ENCODE data around the gene IL20RA. TPM values are rescaled to one million over a fixed set of nuclear protein-coding genes. Genes with fewer than 3 reads are reported as not detected.

Gene IL20RA
- total and polyA plus RNA-seq, 4 donors = 0.17 to 0.65 (median 0.25) TPM; not detected in 1

DNA sequence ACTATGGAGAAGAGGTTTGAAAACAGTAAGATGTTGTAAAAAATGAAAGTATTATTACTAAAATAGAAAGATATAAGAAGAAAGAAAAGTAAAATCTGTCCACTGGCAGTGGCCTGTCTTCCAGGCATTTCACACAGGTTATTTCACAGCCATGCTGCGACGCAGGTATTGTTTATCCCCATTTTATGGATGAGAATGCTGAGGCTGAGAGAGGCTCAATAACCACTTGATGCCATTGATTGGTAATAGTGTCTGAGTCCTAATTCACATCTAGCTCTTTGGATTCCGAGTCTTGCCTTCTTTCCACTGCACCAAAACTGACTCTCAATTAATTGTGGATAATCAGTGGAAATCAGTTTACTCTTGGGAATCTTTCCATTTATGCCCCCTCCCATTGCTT is 37.2 kb upstream of the IL20RA start:
- TF ChIP-seq, protein P1, sequence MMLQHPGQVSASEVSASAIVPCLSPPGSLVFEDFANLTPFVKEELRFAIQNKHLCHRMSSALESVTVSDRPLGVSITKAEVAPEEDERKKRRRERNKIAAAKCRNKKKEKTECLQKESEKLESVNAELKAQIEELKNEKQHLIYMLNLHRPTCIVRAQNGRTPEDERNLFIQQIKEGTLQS (IDR thresholded peaks at IDR 0.05) = no peak
- TF ChIP-seq SP1 (IDR thresholded peaks at IDR 0.05) = no peak
- no peak for TF ChIP-seq FOXA1 (IDR thresholded peaks at IDR 0.05)
- TF ChIP-seq JUND (IDR thresholded peaks at IDR 0.05) = no peak
- TF ChIP-seq HNF4G (IDR thresholded peaks at IDR 0.05) = no peak
- TF ChIP-seq, protein P2, sequence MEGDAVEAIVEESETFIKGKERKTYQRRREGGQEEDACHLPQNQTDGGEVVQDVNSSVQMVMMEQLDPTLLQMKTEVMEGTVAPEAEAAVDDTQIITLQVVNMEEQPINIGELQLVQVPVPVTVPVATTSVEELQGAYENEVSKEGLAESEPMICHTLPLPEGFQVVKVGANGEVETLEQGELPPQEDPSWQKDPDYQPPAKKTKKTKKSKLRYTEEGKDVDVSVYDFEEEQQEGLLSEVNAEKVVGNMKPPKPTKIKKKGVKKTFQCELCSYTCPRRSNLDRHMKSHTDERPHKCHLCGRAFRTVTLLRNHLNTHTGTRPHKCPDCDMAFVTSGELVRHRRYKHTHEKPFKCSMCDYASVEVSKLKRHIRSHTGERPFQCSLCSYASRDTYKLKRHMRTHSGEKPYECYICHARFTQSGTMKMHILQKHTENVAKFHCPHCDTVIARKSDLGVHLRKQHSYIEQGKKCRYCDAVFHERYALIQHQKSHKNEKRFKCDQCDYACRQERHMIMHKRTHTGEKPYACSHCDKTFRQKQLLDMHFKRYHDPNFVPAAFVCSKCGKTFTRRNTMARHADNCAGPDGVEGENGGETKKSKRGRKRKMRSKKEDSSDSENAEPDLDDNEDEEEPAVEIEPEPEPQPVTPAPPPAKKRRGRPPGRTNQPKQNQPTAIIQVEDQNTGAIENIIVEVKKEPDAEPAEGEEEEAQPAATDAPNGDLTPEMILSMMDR (IDR thresholded peaks at IDR 0.05; ENCODE audit: low read depth, low read length, missing input control) = no peak
- TF ChIP-seq FOXA2 (IDR thresholded peaks at IDR 0.05) = no peak
- TF ChIP-seq GABPA (IDR thresholded peaks at IDR 0.05 in 1 of 2, conservative IDR thresholded peaks at IDR 0.05 in 1 of 2) = no peak
- 91% methylated on average over 3 of the region's 3 CpGs for WGBS
- H3K4me1 ChIP-seq (ENCODE audit: control insufficient read depth in 4 of 4, insufficient read depth in 4 of 4, low read length in 3 of 4) = no peaks in the 10 kb centered on the region

DNA sequence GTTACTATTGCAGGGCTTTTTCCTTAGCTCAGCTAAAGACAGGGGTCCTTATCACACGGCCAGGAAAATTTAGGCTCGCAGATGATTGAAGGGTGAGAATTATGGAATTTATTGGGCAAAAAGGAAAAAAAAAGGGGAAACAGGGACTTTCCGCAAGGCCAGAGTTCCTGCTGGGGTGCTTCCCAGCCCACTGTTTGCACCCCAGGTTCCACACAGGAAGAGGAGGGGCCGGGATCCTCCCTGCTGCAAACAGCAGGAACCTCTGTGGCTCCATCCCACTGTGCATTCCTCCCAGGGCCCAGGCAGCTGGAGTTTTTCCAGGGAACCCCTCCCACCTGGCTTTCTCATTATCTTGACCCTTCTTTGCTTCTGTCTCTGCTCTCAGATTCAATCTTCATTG is 35.9 kb upstream of the IL20RA start:
- TF ChIP-seq, protein P2 (IDR thresholded peaks at IDR 0.05; ENCODE audit: low read depth, low read length, missing input control) = no peak
- TF ChIP-seq HNF4G (IDR thresholded peaks at IDR 0.05) (no peak), RAD21 (IDR thresholded peaks at IDR 0.05) (no peak), YY1 (IDR thresholded peaks at IDR 0.05) (no peak), TAF1 (conservative IDR thresholded peaks at IDR 0.05) (no peak), JUND (IDR thresholded peaks at IDR 0.05) (no peak), FOXA1 (IDR thresholded peaks at IDR 0.05) (no peak), FOXA2 (IDR thresholded peaks at IDR 0.05) (no peak), NR2F2 (IDR thresholded peaks at IDR 0.05) (no peak), GABPA (IDR thresholded peaks at IDR 0.05 in 1 of 2, conservative IDR thresholded peaks at IDR 0.05 in 1 of 2) (no peak)
- TF ChIP-seq, protein P3, sequence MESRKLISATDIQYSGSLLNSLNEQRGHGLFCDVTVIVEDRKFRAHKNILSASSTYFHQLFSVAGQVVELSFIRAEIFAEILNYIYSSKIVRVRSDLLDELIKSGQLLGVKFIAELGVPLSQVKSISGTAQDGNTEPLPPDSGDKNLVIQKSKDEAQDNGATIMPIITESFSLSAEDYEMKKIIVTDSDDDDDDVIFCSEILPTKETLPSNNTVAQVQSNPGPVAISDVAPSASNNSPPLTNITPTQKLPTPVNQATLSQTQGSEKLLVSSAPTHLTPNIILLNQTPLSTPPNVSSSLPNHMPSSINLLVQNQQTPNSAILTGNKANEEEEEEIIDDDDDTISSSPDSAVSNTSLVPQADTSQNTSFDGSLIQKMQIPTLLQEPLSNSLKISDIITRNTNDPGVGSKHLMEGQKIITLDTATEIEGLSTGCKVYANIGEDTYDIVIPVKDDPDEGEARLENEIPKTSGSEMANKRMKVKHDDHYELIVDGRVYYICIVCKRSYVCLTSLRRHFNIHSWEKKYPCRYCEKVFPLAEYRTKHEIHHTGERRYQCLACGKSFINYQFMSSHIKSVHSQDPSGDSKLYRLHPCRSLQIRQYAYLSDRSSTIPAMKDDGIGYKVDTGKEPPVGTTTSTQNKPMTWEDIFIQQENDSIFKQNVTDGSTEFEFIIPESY (IDR thresholded peaks at IDR 0.05) = no peak
- TF ChIP-seq, protein P4, sequence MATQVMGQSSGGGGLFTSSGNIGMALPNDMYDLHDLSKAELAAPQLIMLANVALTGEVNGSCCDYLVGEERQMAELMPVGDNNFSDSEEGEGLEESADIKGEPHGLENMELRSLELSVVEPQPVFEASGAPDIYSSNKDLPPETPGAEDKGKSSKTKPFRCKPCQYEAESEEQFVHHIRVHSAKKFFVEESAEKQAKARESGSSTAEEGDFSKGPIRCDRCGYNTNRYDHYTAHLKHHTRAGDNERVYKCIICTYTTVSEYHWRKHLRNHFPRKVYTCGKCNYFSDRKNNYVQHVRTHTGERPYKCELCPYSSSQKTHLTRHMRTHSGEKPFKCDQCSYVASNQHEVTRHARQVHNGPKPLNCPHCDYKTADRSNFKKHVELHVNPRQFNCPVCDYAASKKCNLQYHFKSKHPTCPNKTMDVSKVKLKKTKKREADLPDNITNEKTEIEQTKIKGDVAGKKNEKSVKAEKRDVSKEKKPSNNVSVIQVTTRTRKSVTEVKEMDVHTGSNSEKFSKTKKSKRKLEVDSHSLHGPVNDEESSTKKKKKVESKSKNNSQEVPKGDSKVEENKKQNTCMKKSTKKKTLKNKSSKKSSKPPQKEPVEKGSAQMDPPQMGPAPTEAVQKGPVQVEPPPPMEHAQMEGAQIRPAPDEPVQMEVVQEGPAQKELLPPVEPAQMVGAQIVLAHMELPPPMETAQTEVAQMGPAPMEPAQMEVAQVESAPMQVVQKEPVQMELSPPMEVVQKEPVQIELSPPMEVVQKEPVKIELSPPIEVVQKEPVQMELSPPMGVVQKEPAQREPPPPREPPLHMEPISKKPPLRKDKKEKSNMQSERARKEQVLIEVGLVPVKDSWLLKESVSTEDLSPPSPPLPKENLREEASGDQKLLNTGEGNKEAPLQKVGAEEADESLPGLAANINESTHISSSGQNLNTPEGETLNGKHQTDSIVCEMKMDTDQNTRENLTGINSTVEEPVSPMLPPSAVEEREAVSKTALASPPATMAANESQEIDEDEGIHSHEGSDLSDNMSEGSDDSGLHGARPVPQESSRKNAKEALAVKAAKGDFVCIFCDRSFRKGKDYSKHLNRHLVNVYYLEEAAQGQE (IDR thresholded peaks at IDR 0.05) = no peak
- TF ChIP-seq, protein P5, sequence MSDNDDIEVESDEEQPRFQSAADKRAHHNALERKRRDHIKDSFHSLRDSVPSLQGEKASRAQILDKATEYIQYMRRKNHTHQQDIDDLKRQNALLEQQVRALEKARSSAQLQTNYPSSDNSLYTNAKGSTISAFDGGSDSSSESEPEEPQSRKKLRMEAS (IDR thresholded peaks at IDR 0.05) = no peak
- TF ChIP-seq, protein P1 (IDR thresholded peaks at IDR 0.05) = no peak
- H3K27ac ChIP-seq (ENCODE audit: low read depth in 1 of 2, low read length in 2 of 2) = no peak overlapping the region
- no peaks in the 10 kb centered on the region for H3K27me3 ChIP-seq (ENCODE audit: control insufficient read depth in 4 of 4, insufficient read depth in 4 of 4, low read length in 3 of 4)
- no peak overlapping the region for H3K9ac ChIP-seq (ENCODE audit: low read depth in 1 of 2, low read length in 2 of 2)
- H3K9me3 ChIP-seq (ENCODE audit: control insufficient read depth in 4 of 4, low read length in 3 of 4) = no peaks in the 10 kb centered on the region
- no peak overlapping the region for H3K4me3 ChIP-seq (ENCODE audit: low read depth in 1 of 3, low read length in 3 of 3)
- no peaks in the 10 kb centered on the region for H3K36me3 ChIP-seq (ENCODE audit: control insufficient read depth in 4 of 4, insufficient read depth in 3 of 4, low read depth in 1 of 4, low read length in 3 of 4)
- no peak for DNase-seq (ENCODE audit: low spot score)
- WGBS = 85% methylated on average over 4 of the region's 4 CpGs
- no peaks in the 10 kb centered on the region for H3K4me1 ChIP-seq (ENCODE audit: control insufficient read depth in 4 of 4, insufficient read depth in 4 of 4, low read length in 3 of 4)

More for the DNA sequence above, 37.2 kb upstream of the IL20RA start:
- H3K36me3 ChIP-seq (ENCODE audit: control insufficient read depth in 4 of 4, insufficient read depth in 3 of 4, low read depth in 1 of 4, low read length in 3 of 4) = no peaks in the 10 kb centered on the region
- no peak overlapping the region for H3K27ac ChIP-seq (ENCODE audit: low read depth in 1 of 2, low read length in 2 of 2)
- no peaks in the 10 kb centered on the region for H3K27me3 ChIP-seq (ENCODE audit: control insufficient read depth in 4 of 4, insufficient read depth in 4 of 4, low read length in 3 of 4)
- H3K9ac ChIP-seq (ENCODE audit: low read depth in 1 of 2, low read length in 2 of 2) = no peak overlapping the region
- no peaks in the 10 kb centered on the region for H3K9me3 ChIP-seq (ENCODE audit: control insufficient read depth in 4 of 4, low read length in 3 of 4)
- H3K4me3 ChIP-seq (ENCODE audit: low read depth in 1 of 3, low read length in 3 of 3) = no peak overlapping the region
- no peak for DNase-seq (ENCODE audit: low spot score)

Data from liver (tissue), 9 donors.